GM23248 (cell line): ENCODE measurements around the gene ERGIC1.

Experiments used
- EZH2 ChIP-seq: fragments of 200-600 bp; sonication (generic); IDR thresholded peaks from 2 replicates; pipeline ENCODE4 v1.6.1; 2018; ENCODE audit warnings: antibody characterized with exemption, mild to moderate bottlenecking; ENCODE audit not compliant: insufficient read depth, poor library complexity, severe bottlenecking
- EZH2phosphoT487 ChIP-seq: fragments of 200-600 bp; sonication (generic); IDR thresholded peaks from 2 replicates; pipeline ENCODE4 v1.6.1; 2018; ENCODE audit warnings: antibody characterized with exemption, moderate library complexity, mild to moderate bottlenecking, low read depth; ENCODE audit not compliant: insufficient read depth

GRCh38 chr5:172817664-172818063 is 16.4 kb upstream of the ERGIC1 start:
- no peak for TF ChIP-seq EZH2
- no peak for TF ChIP-seq EZH2phosphoT487
